Activated gamma-delta T cell treated with Interleukin-2 at 50 U/mL for 16 hours (primary cell): ENCODE measurements around the gene KRT14.
"Not testable (repeated sequence)": the region's sequence is repeated elsewhere in the genome, so short reads cannot be mapped to it uniquely, and the experiment has no call there.

ENCODE experiments used
- DNase-seq: peaks from one replicate; pipeline ENCODE4 v3.0.0-alpha.2; 2020

Gene KRT14

DNA sequence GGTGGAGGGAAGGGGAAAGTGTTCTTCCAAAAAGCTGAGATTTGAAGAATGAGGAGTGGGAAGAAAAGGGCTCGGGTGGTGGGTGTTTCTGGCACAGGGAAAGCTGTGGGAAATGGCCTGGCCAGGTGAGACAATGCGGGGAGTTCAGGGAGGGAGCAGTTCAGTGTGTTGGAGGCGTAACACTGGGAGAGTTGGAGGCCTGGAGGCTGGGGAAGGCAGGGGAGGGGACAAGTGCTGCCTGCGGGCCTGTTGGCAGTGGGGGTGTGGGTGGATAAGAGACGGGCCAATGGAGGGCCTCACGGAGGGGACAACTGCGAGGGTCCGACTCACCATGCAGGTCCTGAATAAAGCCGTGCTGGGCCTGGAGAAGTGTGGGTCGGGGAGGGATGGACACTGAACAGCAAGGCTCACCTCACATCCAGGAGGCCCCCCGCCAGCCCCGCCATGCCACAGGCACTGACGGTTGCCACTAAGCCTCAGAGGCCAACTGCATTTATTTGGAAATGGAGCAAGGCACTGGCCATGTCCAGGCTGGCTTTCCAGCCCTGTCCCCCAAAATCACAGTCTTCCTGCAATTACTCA lies 40.8 kb downstream of the KRT14 start:
- DNase-seq: no peak

DNA sequence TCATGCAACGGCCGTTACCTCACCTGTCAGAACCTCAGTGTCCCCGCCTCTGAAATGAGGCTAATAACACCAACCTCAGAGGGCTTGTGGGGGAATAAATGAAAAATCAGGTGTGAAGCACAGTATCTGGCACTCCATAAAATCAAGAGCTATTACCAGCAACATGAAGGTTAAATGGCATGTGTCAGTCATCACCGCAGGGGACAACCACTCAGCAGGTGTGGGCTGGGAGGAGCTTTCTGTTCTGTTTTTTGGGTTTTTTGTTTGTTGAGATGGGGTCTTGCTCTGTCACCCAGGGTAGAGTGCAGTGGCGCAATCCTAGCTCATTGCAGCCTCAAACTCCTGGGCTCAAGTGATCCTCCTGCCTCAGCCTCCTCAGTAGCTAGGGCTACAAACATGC lies 41.8 kb downstream of the KRT14 start:
- no peak for DNase-seq

- no peak for DNase-seq
Observed at GRCh38 chr17:41544491-41544892, 42.2 kb downstream of the KRT14 start.

- not testable (repeated sequence) for DNase-seq
Observed at GRCh38 chr17:41542786-41543185, 43.9 kb downstream of the KRT14 start.

- no peak for DNase-seq
Observed at GRCh38 chr17:41542357-41542756, 44.3 kb downstream of the KRT14 start.

DNA sequence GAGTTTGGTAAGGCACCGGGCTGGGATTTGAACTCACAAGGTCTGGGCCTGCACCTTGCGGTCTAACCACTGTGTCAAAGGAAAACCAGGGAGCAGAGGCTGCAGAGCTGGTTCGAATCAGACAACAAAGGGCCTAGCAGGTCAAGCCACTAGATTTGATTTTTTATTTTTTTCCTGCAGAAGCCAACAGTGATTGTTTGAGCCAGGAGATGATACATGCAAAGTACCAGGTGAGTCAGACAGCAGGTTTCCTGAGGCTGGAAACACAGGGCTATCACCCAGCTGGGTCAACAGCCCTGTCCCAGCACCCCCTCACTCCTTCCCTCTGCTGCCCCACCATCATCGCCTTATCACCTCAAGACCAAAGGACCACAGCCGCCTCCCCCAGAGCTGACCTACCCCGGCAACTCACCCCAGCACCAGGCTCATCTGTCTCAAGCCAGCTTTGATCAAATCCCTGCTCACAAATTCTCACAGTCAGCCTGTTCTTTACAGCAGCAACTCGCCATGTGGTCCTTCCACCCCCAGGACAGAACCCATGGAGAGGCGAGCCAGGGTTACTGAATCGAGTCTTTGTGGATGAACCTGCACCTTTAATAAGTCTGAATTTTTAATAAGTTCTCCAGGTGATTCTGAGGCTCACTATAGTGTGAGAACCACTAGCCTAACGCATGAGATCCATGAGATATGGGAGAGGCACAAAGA lies 45.6 kb downstream of the KRT14 start:
- DNase-seq: no peak

DNA sequence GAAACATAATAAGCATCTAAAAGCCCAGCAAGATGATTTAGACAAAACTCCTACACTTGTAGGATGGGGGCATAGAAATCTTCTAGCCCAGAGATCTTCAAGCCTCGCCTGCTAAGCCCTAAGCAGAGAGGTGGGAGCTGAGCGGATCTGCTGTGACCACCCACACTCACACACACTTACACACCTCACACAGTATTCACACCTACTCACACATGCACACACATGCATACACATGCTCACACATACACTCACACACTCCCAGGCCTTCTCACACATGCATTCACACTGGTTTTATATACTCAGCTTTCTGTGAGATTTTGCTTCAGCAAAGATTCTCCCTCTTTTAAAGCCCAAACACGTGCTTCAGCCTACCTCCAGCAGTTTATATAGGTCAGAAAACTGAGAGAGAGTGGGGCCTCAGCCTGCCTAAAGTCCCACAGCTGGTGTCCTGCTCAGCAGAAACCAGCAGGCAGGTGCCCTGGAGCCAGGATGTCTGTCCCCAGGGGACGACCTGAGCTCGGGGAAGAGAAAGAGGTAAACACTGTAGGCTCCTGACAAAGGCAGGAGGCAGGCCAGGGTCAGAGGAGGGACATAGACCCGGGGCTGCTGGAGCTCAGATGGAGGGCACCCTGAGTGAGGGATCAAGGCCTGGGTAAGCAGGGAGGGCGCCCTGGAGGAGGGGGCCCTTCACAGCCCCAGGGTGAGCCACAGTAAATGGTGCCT lies 46.6 kb downstream of the KRT14 start:
- no peak for DNase-seq

DNA sequence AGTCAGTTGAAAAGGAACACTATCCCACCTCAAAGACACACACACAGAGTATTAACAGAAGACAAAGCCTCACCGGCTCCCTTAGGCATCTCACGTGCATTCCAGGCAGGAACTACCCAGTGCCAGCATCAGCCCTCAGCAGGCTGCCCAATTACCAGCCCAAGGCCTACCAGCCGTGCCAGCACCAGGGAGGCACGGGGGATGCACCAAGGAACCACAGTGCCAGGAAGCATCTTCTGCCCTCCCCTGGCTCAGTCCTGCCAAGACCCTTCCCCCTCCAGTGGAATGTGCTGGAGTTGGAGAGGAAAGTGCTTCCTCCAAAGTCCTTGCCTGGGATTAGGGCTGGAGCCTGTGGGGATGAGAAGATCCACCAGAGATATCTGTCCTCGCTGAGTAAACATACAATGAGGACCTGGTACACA lies 47.6 kb downstream of the KRT14 start:
- DNase-seq: no peak

DNA sequence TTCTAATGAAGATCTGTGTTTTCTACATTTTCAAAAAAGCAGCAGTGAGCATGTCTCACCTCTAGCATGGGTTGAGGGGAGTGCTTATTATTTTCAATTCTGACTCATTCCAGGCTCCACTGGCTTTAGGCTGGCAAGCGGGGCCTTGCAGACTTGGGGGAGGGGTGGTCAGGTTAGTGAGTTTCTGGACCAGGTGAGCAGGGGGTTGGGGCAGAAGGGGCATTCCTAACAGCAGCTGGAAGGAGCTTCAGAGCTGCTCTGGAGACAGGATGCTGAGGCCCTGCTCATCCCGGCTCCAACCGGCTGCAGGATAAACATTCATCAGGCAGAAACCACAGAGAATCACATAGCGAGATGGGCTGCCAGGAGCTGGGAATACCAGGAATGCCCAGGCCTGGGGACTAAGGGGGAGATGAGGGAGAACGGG lies 48.1 kb downstream of the KRT14 start:
- DNase-seq: no peak

GRCh38 chr17:41537990-41538389 lies 48.7 kb downstream of the KRT14 start:
- DNase-seq: no peak

GRCh38 chr17:41537614-41537954 lies 49.1 kb downstream of the KRT14 start:
- no peak for DNase-seq

GRCh38 chr17:41536741-41537613 lies 49.7 kb downstream of the KRT14 start:
- DNase-seq: no peak

DNA sequence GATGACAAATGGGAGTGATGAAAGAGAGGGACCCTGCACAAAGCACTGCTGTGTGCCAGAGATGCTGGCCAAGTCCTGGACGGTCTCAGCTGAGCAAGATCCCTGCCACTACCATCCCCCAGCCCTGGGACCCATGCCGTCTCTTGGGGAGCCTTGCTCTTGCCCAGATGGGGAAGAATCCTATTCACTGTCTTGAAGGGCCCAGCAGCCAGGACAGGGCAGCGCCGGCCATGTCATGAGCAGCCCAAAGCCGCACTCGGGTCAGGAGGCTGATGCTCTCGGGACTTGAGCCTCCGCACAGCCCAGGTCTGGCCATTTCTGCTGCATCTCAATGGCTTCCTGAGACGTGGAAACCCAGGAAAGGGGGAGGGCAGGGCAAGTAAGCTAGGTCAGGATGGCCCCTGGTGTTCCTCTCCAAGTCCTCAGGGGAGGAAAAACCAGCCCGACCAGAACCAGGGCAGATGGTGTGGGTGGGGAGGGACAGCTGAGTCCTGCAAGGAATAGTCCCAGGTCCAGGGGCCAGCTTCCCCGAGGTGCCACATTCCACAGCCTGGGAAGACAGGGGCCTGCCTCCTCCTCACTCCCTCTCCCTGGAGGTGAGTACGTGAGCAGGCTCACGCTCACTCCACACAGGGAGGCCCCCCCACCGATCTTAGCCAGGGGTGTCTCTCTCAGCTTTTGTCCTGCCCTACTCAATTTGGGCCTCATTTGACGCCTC lies 50.8 kb downstream of the KRT14 start:
- DNase-seq: no peak

DNA sequence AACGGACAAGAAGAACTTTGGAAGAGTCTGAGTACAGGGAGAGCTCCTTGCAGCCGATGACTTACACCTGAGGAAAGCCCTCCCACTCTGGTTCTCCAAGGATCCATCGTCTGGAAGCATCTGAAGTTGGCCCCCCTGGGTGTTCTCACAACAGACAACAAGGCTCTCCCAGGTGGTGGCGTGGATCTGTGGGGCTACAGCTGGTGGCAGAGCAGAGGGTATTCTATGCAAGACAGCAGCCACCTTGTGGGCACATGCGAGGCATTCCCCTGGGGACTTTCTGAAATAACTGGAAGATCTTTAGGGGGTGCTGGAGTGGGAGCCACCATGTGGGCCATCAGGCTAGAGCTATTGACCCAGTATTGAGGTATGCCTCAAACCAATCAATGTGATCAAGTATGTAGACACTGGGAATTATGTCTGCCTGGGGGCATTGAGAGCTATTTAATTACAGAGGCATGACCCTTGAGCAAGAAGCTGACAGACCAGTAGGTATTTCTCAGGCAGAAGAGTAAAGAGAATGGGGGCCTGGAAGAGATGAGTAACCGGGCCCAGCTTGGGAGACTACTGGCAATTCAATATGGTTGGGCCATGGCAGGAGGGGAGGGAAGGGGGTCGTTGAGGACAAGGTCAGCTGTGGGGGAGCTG lies 51.7 kb downstream of the KRT14 start:
- no peak for DNase-seq

- DNase-seq: no peak
Observed at GRCh38 chr17:41533613-41534012, 53.1 kb downstream of the KRT14 start.

- DNase-seq: no peak
Observed at GRCh38 chr17:41532947-41533570, 53.6 kb downstream of the KRT14 start.
